Liver (tissue), 9 donors: ENCODE results near the gene ATP5F1B. TPM values are rescaled to one million over a fixed set of nuclear protein-coding genes. Genes with fewer than 3 reads are reported as not detected.
A peak's percentile ranks its signal among the peaks of the same experiment; 100 is the strongest.

Experiments
- DNase-seq: peaks from one replicate; pipeline ENCODE4 v3.0.0-alpha.2; 2017; ENCODE audit warnings: low spot score
- H3K27ac ChIP-seq, 2 donors: one replicate each; pipeline ENCODE4 v1.7.0; 2013; ENCODE audit warnings: inconsistent platforms in 2 of 2, low read length in 2 of 2, control low read depth in 1 of 2, low read depth in 1 of 2, mild to moderate bottlenecking in 1 of 2
- H3K27me3 ChIP-seq, 4 donors: one replicate each; pipeline versions ENCODE4 v1.6.1 to v1.7.0; 2013; ENCODE audit warnings: low read length in 3 of 4, inconsistent platforms in 1 of 4, mild to moderate bottlenecking in 1 of 4, moderate library complexity in 1 of 4; ENCODE audit not compliant: control insufficient read depth in 4 of 4, insufficient read depth in 4 of 4
- H3K36me3 ChIP-seq, 4 donors: one replicate each; pipeline versions ENCODE4 v1.6.1 to v1.7.0; 2013; ENCODE audit warnings: low read length in 3 of 4, mild to moderate bottlenecking in 3 of 4, low read depth in 1 of 4, moderate library complexity in 1 of 4; ENCODE audit not compliant: control insufficient read depth in 4 of 4, insufficient read depth in 3 of 4
- H3K4me1 ChIP-seq, 4 donors: one replicate each; pipeline versions ENCODE4 v1.6.1 to v1.7.0; 2013; ENCODE audit warnings: low read length in 3 of 4, mild to moderate bottlenecking in 3 of 4, moderate library complexity in 1 of 4; ENCODE audit not compliant: control insufficient read depth in 4 of 4, insufficient read depth in 4 of 4
- H3K4me3 ChIP-seq, 3 donors: one replicate each; pipeline versions ENCODE4 v1.6.1 to v1.7.0; 2013; ENCODE audit warnings: low read length in 3 of 3, control low read depth in 1 of 3, low read depth in 1 of 3, mild to moderate bottlenecking in 1 of 3
- H3K9ac ChIP-seq, 2 donors: one replicate each; pipeline ENCODE4 v1.7.0; 2013; ENCODE audit warnings: low read length in 2 of 2, mild to moderate bottlenecking in 2 of 2, moderate library complexity in 2 of 2, control low read depth in 1 of 2, low read depth in 1 of 2
- H3K9me3 ChIP-seq, 4 donors: one replicate each; pipeline versions ENCODE4 v1.6.1 to v1.7.0; 2013; ENCODE audit warnings: low read length in 3 of 4; ENCODE audit not compliant: control insufficient read depth in 4 of 4
- ATF3 ChIP-seq: IDR thresholded peaks from 2 replicates; pipeline ENCODE4 v1.6.1; 2016; ENCODE audit warnings: antibody characterized with exemption
- CTCF ChIP-seq: fragments of 150-350 bp; IDR thresholded peaks from 2 replicates; pipeline ENCODE4 v1.5.1; 2017; ENCODE audit warnings: improper control_type of control experiment, low read depth, low read length; ENCODE audit not compliant: missing input control
- EGR1 ChIP-seq, 2 donors: IDR thresholded peaks; 2 replicates each; pipeline ENCODE4 v1.6.1; 2016 to 2018; ENCODE audit warnings: antibody characterized with exemption in 2 of 2, low read depth in 2 of 2
- FOXA1 ChIP-seq: IDR thresholded peaks from 2 replicates; pipeline ENCODE4 v1.6.1; 2016; ENCODE audit warnings: antibody characterized with exemption
- FOXA2 ChIP-seq: IDR thresholded peaks from 2 replicates; pipeline ENCODE4 v1.6.1; 2016; ENCODE audit warnings: antibody characterized with exemption
- GABPA ChIP-seq, 2 donors: IDR thresholded peaks in 1 of 2; conservative IDR thresholded peaks in 1 of 2; 2 replicates each; pipeline ENCODE4 v1.6.1; 2016; ENCODE audit warnings: antibody characterized with exemption in 2 of 2, mild to moderate bottlenecking in 1 of 2, moderate library complexity in 1 of 2
- JUND ChIP-seq, 2 donors: IDR thresholded peaks; 2 replicates each; pipeline ENCODE4 v1.6.1; 2016; ENCODE audit warnings: antibody characterized with exemption in 2 of 2
- MAX ChIP-seq: IDR thresholded peaks from 2 replicates; pipeline ENCODE4 v1.6.1; 2016; ENCODE audit warnings: antibody characterized with exemption
- RAD21 ChIP-seq, 2 donors: IDR thresholded peaks; 2 replicates each; pipeline ENCODE4 v1.6.1; 2016; ENCODE audit warnings: antibody characterized with exemption in 2 of 2, mild to moderate bottlenecking in 2 of 2
- REST ChIP-seq: IDR thresholded peaks from 2 replicates; pipeline ENCODE4 v1.6.1; 2016; ENCODE audit warnings: antibody characterized with exemption, mild to moderate bottlenecking
- SP1 ChIP-seq: IDR thresholded peaks from 2 replicates; pipeline ENCODE4 v1.6.1; 2018; ENCODE audit warnings: antibody characterized with exemption, mild to moderate bottlenecking
- TAF1 ChIP-seq: conservative IDR thresholded peaks from 2 replicates; pipeline ENCODE4 v1.6.1; 2016; ENCODE audit warnings: antibody characterized with exemption, mild to moderate bottlenecking
- YY1 ChIP-seq: IDR thresholded peaks from 2 replicates; pipeline ENCODE4 v1.6.1; 2016; ENCODE audit warnings: antibody characterized with exemption, mild to moderate bottlenecking
- ZBTB33 ChIP-seq: IDR thresholded peaks from 2 replicates; pipeline ENCODE4 v1.6.1; 2016; ENCODE audit warnings: antibody characterized with exemption
- WGBS: extraction: QIAGEN DNeasy Blood & Tissue Kit; methylation state at CpG from one replicate; pipeline ENCODE4 v1.1.7; 2013; 5-methylcytosine and 5-hydroxymethylcytosine counted together
- polyA plus RNA-seq, 2 donors: library from polyadenylated mRNA; stranded (reverse) in 1 of 2; unstranded in 1 of 2; fragments of 200-250 nt in 1 of 2; fragments of >200 nt in 1 of 2; fragmentation: Nextera tagmentation in 1 of 2; extraction: Ambion mirVana in 1 of 2; gene quantifications; one replicate each; pipeline versions ENCODE4 v1.2.1 to v1.2.3, GENCODE V29; 2013 to 2015
- total RNA-seq, 2 donors: library from RNA; depleted of rRNA; stranded (reverse); fragments of >200 nt; gene quantifications; one replicate each; pipeline ENCODE4 v1.2.3, GENCODE V29; 2014
- donor health status: healthy.
- donor health status: healthy.
- donor health status: healthy.
- donor health status: healthy.
- donor health status: healthy.

Gene ATP5F1B
- total and polyA plus RNA-seq, 4 donors, result 273 to 569 (median 438) TPM

- no peak for TF ChIP-seq FOXA2
- peak in 1 of 2 donors; percentile 74 for TF ChIP-seq EGR1 (IDR thresholded peaks at IDR 0.05; ENCODE audit: low read depth in 2 of 2)
- TF ChIP-seq RAD21 (IDR thresholded peaks at IDR 0.05), result peak in 1 of 2 donors; percentile 34
- peak; percentile 93 for TF ChIP-seq YY1
- peak; percentile 98 for TF ChIP-seq ZBTB33
- peak; percentile 83 for TF ChIP-seq TAF1
- peak in 1 of 2 donors; percentile 66 for TF ChIP-seq GABPA (IDR thresholded peaks at IDR 0.05 in 1 of 2, conservative IDR thresholded peaks at IDR 0.05 in 1 of 2)
- TF ChIP-seq REST, result peak; percentile 89
- TF ChIP-seq JUND (IDR thresholded peaks at IDR 0.05), result peak in 1 of 2 donors; percentile 11
- no peak for TF ChIP-seq CTCF
- peak; percentile 91 for TF ChIP-seq MAX
- TF ChIP-seq SP1, result peak; percentile 64
- TF ChIP-seq FOXA1, result no peak
- no peak for TF ChIP-seq ATF3
- Histone ChIP-seq H3K36me3 (no peaks in the 10 kb centered on the region), H3K27me3 (no peaks in the 10 kb centered on the region), H3K9me3 (no peaks in the 10 kb centered on the region), H3K9ac (peak within 1 kb of the TSS; percentile 92 to 100), H3K4me1 (peaks cover 0 to 16% (median 4%) of the 10 kb centered on the region in 4 donors), H3K27ac (peak within 1 kb of the TSS; percentile 99 to 100), H3K4me3 (peak within 1 kb of the TSS; percentile 75 to 95 (median 93))
- WGBS, result under 1% methylated on average over 64 of the region's 64 CpGs
- peak; percentile 98 for DNase-seq
Observed at GRCh38 chr12:56688129-56688845, 42.5 kb upstream of the ATP5F1B start, which contains the start of gene PTGES3. Gene PTGES3 (minus strand): TSS chr12:56688284. CDS start chr12:56687999, 285 bp downstream.
